Gastroesophageal sphincter (tissue), 3 donors: ENCODE results near the gene SNX13.

Experiments used
- EP300 ChIP-seq: sonication (generic); formaldehyde crosslinking; IDR thresholded peaks from one replicate; pipeline ENCODE4 v1.6.1; 2017; ENCODE audit warnings: antibody characterized with exemption, mild to moderate bottlenecking
- POLR2A ChIP-seq, 2 donors: fragments of 450-650 bp; IDR thresholded peaks; one replicate each; pipeline ENCODE4 v1.6.1; 2017; ENCODE audit warnings: antibody characterized with exemption in 2 of 2, mild to moderate bottlenecking in 2 of 2, moderate library complexity in 1 of 2
- POLR2AphosphoS5 ChIP-seq: sonication (generic); formaldehyde crosslinking; IDR thresholded peaks from one replicate; pipeline ENCODE4 v1.6.1; 2017; ENCODE audit warnings: antibody characterized with exemption
- TF ChIP-seq, protein P1 (sequence below), 4 experiments: fragments of 200-600 bp in 2 of 4; fragments of 450-650 bp in 2 of 4; sonication (generic) in 1 of 4; IDR thresholded peaks; one replicate each; pipeline ENCODE4 v1.5.1; 2017 to 2019; ENCODE audit warnings: antibody characterized with exemption in 4 of 4, mild to moderate bottlenecking in 2 of 4, moderate library complexity in 2 of 4

DNA sequence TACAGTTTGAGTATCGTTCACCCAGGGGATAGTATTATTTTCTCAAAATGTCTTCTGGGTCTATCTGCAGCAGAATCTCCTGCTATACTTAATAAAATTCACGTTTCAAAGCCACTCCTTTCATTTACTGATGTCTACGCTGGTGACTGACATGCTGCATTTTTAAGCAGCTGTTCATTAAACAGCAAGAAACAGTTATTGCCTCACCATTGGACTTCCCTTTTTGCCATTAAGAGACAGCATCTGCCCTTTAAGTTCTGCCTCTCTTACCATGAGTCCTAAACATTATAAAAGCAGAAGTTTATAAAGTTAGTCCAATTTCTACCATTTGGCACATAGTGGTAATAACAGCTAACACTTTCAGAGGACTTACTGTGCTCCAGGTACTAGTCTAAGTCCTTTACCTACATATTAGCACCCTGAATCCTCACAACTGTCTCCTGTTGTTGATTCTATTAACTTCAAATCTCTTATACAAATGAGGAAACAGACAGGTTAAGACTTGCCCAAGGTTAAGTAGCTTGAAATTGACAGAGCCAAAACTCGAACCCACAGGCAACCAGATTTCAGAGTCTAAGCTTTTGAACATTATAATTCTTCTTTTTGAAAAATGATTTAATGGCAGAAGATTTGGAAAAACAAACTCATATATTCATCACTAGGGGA, 169.5 kb downstream of the SNX13 start:
- TF ChIP-seq, protein P1, sequence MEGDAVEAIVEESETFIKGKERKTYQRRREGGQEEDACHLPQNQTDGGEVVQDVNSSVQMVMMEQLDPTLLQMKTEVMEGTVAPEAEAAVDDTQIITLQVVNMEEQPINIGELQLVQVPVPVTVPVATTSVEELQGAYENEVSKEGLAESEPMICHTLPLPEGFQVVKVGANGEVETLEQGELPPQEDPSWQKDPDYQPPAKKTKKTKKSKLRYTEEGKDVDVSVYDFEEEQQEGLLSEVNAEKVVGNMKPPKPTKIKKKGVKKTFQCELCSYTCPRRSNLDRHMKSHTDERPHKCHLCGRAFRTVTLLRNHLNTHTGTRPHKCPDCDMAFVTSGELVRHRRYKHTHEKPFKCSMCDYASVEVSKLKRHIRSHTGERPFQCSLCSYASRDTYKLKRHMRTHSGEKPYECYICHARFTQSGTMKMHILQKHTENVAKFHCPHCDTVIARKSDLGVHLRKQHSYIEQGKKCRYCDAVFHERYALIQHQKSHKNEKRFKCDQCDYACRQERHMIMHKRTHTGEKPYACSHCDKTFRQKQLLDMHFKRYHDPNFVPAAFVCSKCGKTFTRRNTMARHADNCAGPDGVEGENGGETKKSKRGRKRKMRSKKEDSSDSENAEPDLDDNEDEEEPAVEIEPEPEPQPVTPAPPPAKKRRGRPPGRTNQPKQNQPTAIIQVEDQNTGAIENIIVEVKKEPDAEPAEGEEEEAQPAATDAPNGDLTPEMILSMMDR (IDR thresholded peaks at IDR 0.05) = no peak
- TF ChIP-seq POLR2AphosphoS5 (no peak), POLR2A (IDR thresholded peaks at IDR 0.05) (no peak), EP300 (no peak)
